Measurements from ENCODE around the gene ASAP2.

GRCh38 chr2:9212661-9213411, 6.2 kb downstream of the ASAP2 start:
- TF ChIP-seq POLR2A (IDR thresholded peaks at IDR 0.05; ENCODE audit: low read depth, low read length) (no peak), POLR2AphosphoS5 (IDR thresholded peaks at IDR 0.05; ENCODE audit: low read depth, low read length) (no peak)
